ENCODE data around the gene IFT43.

GRCh38 chr14:75970989-75971388 is 14.6 kb upstream of the IFT43 start:
- TF ChIP-seq POLR2A (IDR thresholded peaks at IDR 0.05; ENCODE audit: low read depth, low read length) (no peak), EZH2 (IDR thresholded peaks at IDR 0.05; ENCODE audit: borderline replicate concordance, low read depth, low read length, severe bottlenecking) (no peak), MAX (IDR thresholded peaks at IDR 0.05; ENCODE audit: insufficient read depth, insufficient read length) (no peak), JUN (IDR thresholded peaks at IDR 0.05; ENCODE audit: borderline replicate concordance, insufficient read depth, insufficient read length, low read depth) (no peak), CTCF (IDR thresholded peaks at IDR 0.05; ENCODE audit: extremely low read depth in 1 of 2, insufficient read depth in 1 of 2, low read depth in 1 of 2, low read length in 2 of 2) (no peak), POLR2AphosphoS5 (IDR thresholded peaks at IDR 0.05; ENCODE audit: insufficient read depth, low read depth, low read length) (no peak), MYC (IDR thresholded peaks at IDR 0.05; ENCODE audit: low read depth, low read length) (no peak)
